Stimulated activated CD4-positive, alpha-beta T cell treated with anti-CD3 and anti-CD28 coated beads, Interleukin-15, amount 100 ng/mL, for 1 hour (primary cell): ENCODE measurements around the gene NRP1.

ENCODE experiments used
- DNase-seq, 2 donors: peaks; one replicate each; pipeline ENCODE4 v3.0.0-alpha.2; 2020; ENCODE audit warnings: low read depth in 1 of 2, low spot score in 1 of 2

The NRP1 gene

GRCh38 chr10:33133557-33133956 lies 200.9 kb downstream of the NRP1 start:
- DNase-seq = no peak

- DNase-seq = no peak
These were observed 201.8 kb downstream of the NRP1 start for GRCh38 chr10:33132626-33133025.

DNA sequence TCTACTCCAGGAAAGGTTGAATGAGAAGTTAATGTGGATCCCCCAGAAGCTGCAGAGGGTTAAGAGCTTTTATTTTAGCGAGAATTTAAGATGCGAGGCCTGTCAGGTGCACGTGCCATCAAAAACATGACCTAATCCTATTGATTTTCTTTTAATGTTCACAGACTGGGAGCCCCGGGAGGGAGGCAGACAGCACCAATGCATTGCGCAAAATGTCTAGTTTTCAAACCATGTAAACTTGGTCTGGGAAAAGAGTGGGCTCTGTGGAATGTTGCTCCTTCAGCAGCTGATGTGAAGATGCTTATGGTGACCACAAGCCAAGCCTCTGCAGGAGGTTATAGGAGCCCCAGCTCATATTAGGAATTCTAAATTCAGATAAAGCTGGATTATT lies 204.5 kb downstream of the NRP1 start:
- DNase-seq = no peak

DNA sequence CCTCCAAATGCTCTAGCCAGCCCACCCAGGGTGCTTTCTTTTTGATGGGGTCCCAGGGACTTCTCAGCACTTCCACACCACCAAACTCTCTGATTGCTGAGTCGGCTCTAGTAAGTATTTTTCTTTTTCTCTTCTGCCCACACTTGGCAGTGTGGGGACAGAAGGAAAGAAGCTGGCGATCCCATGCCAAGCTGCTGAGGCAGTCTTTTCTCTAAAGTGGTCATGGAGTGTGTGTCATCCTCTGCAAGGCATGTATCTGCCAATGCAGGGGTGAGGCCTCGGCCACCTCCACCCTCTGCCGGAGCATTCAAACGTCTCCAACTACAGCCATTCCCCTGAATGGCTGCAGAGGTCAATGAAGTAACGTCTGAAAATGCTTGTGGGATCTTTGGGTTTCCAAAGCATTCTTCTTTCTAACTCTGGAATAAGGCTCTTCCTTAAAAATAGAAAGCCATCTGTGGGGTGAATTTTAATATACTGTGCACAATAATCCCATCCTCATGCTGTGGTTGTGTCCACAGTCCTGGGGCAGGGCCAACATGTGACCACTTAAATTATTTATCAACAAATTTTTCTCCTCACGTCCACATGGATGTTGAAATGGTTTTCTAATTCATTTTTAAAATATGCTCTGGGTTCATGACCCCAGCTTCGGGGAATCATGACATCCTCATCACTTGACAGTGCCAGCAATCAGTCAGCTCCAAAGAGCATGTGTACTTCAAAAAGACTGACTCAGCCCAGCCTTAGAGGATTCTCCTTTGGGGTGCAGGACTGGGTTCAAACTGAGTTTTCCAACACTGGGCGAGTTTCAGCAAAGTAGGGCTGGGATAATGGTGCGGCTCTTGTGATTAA lies 205.1 kb downstream of the NRP1 start:
- DNase-seq = no peak

DNA sequence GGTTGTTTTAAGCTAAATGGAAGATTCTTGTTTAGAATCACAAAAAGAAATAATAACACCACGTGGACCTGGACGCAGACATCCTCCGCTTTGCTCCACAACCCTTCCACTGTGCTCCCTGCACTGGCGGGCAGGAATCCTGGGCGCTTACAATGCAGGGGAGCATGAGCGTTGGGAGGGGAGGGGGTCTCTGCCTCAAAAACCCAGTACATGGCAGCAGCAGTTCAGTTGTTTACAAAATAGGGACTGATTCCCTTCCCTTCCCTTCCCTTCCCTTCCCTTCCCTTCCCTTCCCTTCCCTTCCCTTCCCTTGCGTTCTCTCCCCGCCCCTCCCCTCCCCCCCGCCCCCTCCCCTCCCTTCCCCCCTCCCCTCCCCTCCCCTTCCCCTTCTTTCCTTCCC lies 206.8 kb downstream of the NRP1 start:
- no peak for DNase-seq
